HCEC 1CT (cell line): ENCODE measurements around the gene BCL11A.

Experiments used
- DNase-seq: peaks from one replicate; pipeline ENCODE4 v3.0.0-alpha.2; 2017

Gene BCL11A

DNA sequence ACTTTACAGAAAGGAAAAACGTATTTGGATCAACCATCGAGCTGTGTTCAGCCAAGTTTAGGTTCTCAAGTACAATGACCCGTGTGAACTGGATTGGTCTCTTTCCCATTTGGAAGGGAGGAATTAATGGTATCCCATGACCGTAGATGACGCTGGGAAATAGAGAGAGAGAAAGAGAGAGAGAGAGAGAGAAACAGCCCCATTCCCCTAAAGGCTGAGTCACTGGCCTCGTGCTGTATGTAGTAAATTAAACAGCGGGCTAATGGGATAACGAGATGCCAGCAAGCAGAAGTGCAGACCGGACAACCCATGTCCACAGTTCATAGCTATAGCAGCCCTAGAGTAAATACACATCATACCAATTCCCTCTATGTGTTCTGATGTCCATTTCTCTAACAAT lies 99.6 kb downstream of the BCL11A start:
- DNase-seq = no peak

DNA sequence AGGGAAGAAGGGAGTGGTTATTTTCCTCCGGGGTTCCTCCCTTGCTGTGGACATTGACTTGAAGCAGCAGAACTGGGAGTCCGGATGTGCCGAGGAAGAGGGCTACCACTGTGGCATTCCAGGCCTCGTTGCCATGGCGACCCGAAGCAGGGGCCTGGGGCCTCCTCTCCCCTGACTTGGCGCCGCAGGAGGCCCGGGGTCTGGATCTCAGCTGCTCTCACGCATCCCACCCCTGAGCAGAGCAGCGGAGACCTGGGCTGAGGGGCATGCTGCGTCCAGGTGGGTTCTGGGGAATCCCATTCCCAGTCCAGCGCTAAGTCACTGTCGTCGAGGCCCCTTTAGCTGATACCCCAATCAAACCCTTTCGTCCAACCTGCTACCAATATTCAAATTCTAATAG lies 100.2 kb downstream of the BCL11A start:
- DNase-seq = no peak

DNA sequence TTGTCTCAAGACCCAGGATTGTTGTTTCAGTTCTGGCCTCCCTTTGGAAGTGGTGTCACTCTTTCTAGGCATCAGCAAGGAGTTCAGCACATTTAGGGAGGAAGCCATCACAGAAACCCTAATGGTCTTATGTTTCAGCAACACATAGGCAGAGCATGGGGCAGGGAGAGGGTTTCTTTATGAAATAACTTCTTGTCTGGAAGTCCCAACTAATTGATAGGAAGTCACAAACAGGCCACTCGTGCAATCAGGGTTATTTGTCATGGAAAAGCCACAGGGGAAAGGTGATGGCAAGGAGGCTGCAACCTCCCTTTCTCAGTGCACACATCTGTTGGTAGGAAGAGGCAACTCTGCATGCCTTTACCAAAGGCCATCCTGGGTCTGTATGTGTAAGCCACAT lies 103.0 kb downstream of the BCL11A start:
- DNase-seq = no peak

DNA sequence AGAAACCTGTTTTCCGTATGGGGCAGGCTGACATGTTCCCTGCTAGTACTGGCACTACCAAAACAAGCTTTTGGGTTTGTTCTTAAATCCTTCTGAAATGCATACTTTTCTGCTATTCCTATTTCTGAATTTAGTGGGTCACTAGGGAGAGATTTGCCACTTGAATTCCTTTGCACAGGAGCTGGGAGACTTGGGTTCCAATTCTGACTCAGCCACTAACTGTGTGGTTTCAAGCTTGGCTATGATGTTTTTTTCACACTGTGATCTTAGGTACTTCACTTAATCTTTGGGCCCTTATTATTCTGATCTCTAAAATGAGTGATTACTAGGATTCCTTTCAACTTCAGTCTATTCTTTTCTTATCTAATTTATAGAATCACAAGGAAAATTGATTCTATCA lies 105.5 kb downstream of the BCL11A start:
- no peak for DNase-seq

DNA sequence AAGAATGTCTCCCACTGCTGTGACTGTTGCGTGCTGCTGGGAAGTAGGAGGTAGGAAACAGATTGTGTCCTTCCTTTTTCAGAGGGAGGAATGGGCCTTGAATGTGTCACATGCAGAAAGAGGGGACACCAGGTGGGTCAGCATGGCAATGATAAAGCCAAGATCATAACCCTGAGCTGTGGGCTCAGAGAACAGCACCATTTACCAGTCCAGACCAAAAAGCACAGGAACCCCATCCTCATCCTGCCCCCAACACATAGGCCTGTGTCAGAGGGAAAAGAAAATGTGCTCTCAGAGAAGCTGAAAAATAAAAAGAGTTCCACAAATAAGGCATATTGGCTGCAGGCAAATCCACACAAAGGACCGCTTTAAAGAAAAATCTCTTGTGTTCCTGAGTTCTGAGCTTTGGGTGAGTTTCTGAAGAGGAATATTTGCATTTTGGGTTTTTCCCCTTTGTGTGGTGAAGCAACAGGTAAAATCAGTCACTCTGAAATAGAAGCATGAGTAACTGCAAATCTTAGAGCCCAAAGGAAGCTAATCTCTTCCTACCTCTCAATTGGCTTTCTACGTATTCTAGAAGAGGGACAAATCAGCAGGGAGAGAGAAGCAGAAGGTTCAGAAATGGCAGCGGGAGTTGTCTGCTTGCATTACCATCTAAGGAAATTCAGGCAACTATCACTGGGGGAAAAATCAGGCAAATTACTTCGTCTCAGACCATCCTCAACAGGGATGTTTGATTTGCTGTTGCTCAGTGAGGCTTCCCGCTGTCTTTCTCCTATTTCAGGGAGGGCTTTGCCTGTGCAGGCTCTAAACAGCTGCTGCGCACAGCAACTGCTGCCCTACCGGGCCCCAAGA lies 106.8 kb downstream of the BCL11A start:
- no peak for DNase-seq

DNA sequence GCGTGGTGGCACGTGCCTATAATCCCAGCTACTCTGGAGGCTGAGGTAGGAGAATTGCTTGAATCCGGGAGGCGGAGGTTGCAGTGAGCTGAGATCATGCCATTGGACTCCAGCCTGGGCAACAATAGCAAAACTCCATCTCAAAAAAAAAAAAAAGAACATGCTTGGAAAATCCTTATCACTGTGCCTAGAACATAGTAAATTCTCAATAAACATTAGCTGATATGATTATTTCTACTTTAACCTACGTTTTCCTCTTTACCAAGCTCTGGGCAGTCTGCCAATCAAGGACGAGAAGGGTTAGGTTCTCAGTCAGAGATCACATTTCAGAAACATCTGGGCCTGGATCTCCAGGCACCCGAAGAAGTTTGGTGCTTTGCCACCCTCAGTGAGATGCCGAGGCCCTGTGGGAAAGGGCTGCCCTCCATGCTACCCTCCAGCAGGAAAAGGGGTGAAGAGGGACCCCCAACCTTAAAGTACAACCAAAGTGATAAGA lies 107.7 kb downstream of the BCL11A start:
- no peak for DNase-seq

DNA sequence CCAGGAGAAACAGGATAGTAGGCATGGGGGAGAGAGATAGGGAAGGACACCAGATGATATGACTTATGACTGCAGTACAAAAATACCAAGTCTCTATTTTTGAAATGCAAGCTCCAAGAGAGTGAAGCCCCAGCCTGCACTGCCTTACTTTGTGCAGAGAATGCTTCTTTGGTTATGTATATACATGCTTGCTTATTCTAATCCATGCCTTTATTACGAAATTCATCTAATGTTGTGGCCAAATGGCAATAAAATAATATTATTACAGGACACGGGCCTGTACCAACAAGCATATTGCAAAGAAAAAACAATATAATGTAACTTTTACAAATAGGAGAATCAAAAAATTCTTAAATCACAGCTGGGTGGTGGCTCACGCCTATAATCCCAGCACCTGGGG lies 110.8 kb downstream of the BCL11A start:
- DNase-seq = no peak

DNA sequence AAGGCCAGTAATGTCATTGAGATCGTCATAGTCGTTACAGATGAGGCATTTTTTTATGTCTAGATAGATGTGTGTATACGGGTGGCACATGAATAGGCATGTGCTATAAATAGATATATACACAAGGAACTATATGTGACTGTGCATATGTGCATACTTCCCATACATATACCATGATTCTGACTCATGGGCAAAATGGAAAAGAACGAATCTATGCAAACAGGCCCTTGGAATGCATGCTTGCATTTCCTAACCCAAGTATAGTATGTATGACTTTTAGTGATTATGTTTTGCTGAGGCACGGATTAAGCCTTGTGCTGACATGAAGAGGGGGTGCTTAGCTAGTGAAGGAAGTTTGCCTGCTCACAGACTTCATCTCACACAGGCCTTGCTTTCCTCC lies 111.7 kb downstream of the BCL11A start:
- DNase-seq = no peak

DNA sequence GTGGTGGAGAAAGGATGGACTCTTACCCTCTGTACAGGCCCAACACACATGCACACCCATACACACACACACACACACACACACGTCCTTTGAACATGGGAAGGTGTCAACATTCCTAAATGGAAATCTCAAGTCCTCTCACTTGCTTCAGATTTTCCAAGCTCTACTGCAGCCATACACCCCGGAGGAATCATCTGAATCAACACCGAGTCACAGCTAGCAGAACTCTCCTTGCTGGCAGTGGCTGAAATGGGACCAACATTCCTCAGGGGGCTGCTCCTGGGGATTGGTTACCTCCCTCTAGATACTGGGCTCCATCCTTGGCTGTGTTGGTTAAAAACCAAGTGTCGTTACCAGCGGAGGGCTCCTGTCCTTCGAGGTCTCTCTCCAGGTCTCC lies 112.7 kb downstream of the BCL11A start:
- DNase-seq = no peak

DNA sequence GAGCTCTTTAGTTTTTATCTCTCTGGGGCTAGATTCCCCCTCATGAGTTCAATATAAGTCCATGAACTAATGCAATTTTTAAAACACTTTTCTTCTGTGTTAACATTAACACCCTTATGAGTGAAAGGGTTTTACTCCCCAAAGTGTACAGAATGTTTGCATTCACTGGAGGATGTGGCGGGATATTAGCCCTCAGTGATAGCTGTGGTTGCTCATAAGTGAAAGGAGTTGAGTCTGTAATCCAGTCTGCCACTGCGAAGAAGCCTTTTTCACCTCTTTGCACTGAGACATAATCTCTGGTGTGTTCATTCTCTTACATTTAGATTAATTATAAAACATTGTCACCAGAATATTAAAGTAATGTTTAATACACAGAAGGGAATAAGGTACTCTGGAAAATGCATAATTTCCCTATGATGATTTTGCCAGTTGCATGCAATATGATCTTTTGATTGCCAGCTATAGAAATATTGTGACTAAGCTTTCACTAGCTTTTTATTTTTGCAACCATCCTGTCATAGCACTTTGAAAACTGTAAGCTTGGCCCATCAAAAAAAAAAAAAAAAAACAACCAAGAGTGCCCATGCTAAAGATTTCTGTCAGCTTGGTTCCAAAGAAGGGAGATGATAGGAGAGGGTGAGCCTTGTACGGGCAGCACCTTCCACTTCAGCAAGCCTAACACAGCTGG lies 113.2 kb downstream of the BCL11A start:
- DNase-seq = no peak

DNA sequence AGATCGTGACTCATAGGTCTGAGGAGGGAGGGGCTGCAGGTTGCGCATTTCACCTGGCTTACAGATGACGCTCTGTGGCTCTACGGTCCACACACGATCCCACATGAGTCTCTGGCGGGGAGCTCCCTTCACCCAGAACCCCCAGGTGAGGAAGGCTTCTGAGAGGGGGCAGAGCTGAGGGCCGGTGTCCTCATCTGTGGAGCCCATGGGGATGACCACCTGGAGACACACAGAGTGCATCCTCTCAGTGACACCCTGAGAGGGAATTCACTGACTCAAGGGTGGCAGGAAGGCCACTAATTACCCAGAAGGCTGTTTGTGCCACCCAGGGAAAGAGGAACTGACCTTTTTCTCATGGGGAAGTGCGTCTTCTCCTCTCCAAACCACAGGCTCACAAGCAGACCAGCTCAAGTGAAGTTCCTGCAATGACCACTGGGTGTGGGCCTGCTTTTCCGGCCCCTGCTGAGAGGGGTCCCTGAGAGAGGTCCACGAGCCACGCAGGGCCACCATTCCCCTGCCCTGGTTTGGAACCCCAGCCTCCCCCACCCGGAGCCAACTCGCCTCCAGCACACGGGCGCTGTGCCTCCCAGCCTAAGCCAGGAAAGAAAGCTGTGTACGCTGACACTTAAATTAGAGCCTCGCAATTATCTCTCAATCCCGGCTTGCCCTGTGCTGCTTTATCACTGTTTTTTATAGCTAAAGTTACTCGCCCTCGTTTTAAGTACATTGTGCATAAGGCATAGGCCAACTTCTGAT lies 114.1 kb downstream of the BCL11A start:
- no peak for DNase-seq

DNA sequence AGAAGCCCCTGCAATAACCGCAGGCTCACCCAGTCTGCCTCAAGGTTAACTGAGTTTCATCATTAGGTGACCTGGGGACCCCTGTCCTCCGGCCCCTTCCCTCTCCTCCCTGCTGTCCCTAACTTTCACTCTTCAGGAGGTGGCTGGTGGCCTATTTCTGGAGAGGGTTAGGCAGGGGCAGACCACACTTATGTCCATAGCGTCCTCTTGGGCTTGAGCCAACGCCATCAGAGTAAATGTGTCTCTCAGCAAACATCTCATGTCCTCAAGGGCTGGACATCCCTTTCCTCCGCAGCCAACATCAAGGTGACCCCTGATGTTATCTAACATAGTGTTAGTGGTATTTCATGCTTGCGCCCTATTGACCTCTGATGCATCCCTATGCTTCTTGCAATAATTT lies 114.8 kb downstream of the BCL11A start:
- no peak for DNase-seq

DNA sequence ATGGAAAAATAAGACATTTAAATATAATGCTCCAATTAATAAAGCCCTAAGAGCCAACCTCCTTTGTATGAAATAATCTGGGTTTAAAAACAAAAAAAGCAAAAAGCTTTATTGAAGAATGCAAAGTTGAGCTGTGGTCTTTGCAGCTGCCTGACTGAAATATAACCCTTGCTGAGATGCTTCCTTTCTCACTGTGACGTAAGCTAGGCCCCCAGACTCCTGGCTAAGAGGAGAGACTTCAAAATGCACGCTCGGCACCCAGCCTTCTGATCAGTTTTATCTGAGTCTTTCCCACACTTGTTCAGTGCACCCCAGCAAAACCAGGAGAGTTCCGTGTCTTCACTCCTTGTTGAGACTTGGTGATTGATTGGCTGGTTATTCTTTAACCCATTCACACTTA lies 115.3 kb downstream of the BCL11A start:
- DNase-seq = no peak

DNA sequence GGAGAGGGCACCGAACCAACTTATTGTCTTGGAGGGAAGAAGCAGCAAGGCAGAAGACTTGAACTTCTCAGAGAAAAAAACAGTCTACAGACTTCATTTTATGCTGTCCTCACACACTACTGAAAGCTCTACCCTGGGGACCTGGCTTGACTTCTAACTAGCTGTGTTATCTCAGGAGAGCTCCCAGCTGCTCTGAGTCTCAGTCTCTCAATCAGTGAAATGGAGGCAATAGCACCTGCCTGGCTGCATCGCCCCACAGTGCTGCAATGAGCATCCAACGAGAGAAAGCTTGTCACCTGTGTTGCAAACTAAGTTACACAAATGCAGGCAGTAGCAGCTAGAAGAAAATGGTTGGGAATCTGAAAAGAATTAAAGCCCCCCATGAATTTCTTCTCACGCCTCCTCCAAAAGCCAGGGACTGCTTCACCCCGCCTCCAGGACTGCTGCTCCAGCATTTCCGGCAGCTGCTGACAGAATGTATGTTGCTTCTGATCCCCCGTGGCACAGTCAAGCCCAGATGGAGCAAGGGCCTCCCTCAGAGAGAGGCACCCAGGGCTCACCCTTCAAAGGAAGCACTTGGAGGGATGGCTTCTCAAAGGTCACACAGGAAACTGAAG lies 116.3 kb downstream of the BCL11A start:
- DNase-seq = no peak

DNA sequence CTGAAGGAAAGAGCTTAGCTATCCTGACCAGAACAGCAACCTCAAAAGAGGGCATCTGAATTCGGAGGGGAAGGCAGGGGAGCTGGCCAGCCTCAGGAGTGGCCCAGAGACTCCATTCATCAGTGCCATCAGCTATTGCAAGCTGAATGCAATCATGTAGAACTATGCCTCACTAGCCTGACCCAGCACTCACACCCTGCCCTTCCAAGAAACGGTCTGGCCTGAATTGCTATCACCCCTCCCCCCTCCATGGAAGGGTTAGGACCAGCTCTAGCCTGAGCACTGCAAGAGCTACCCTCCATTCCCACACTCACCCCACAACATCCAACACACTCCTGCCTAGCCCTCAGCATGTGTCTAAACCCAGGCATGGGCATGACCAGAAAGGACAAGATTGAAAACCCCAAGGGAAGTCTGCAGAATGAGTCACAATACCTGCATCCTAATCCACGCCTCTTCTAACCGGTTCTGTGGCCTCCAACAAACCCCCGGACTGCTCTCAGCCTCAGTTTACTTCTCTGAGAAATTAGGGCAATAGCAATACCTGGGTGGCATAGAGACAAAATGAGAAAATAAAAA lies 120.3 kb downstream of the BCL11A start:
- DNase-seq = no peak

DNA sequence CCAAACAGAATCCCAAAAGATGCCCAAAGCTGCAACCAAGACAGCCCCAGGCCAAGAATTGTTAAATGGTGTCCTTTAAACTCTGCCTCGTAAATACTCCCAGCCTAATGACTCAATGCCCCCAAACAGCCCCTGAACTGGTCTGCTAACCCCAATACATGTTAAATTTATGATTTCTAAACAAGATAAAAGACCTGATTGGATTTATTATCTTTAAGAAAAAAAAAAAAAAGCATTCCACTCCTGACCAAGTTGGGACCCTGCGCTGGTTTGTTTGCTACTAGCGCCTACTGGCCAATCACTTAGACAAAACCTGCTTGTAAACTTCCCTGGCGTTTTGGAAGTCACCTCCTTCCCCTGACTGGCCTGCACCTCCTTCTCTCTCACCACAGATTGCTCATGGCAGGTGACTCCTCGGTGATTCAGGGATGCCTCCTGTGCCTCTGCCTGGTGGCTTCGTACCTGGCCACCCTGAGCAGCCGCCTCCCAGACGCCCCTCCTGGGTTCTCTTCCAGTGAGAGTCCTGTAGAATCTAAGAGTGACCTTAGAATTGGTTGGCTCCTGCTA lies 121.3 kb downstream of the BCL11A start:
- DNase-seq = no peak

DNA sequence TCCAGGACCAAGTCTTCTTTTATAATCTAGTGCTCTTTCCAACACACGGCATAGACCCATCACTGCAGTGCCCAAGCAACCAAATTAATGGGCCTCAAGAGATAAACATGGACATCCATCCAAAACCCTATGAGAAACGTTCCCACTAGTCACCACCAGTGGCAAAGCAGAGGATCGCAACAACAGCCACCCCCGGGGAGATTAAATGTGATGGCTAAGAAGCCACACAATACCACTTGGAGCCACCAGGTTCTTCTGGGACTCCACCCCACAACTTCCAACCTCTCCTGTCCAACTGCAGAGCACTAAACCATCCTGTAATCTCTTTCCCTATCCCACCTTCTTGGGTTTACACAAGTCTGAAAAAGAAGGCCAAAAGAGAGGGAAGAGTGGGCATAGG lies 123.8 kb downstream of the BCL11A start:
- no peak for DNase-seq

DNA sequence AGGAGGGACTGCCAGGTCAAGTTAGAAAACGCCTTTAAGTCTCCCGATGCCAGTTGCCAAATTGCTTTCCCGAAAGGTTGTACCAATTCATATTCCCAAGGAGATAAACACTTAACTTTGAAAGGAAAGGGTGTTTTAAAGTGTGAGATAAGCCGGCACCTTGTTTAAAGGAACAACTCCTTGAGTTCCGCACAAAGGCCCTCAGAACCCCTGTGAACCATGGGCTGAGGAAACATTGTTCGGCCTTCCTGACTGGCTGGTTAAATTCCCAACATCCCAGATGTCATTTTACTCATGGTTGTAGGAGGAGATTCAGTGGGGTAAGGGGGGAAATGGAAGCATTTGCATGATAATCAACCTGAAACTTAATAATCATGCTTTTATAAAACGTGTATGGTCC lies 126.6 kb downstream of the BCL11A start:
- DNase-seq = no peak

DNA sequence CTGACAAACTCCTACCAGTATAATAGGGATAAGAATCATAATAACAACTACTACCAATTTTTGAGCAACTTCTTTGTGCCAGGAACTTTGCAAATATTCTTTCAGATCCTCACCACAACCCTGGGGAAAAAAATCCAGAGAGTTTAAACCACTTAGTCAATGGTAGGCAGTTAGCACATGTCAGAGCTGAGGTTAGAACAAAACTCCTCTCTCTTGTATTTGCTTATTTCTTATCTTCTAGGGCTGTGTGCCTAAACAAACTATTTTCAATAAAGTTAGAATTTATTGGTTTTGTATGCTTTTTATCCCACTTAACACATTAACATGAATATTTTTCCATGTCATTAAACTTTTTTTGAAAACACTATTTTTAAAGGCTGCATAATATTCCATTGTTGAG lies 127.1 kb downstream of the BCL11A start:
- no peak for DNase-seq

DNA sequence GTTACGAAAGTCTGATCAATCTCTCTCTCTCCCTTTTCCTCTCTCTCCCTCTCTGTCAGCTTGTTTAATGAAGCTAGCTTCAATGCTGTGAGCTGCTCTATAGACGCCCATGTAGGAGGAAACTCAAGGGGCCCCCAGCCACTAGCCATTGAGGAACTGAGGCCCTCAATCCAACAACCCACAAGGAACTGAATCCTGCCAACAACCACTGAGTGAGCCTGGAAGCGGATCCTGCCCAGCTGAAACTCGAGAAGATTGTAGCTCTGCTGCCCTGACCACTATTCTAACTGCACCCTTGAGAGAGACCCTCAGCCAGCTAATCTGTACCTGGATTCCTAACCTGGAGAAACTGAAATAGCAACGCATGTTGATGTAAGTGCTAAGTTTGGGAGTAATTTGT lies 129.2 kb downstream of the BCL11A start:
- DNase-seq = no peak

DNA sequence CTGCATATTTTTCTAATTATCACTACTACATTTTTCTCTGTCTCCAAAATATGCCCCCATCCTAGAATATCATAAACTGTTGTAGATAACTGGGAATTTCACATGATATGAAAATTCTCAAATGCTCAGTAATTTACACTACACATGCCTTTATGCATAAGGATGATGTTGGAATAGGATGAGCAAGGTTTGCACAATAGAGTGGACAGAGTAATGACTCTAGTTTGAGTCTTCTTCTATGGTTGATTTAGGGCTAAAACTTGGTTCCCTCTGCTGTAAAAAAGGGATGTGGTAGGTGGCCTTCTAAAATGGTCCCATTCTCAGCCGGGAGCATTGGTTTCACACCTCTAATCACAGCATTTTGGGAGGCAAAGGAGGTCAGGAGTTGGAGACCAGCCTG lies 129.9 kb downstream of the BCL11A start:
- no peak for DNase-seq

DNA sequence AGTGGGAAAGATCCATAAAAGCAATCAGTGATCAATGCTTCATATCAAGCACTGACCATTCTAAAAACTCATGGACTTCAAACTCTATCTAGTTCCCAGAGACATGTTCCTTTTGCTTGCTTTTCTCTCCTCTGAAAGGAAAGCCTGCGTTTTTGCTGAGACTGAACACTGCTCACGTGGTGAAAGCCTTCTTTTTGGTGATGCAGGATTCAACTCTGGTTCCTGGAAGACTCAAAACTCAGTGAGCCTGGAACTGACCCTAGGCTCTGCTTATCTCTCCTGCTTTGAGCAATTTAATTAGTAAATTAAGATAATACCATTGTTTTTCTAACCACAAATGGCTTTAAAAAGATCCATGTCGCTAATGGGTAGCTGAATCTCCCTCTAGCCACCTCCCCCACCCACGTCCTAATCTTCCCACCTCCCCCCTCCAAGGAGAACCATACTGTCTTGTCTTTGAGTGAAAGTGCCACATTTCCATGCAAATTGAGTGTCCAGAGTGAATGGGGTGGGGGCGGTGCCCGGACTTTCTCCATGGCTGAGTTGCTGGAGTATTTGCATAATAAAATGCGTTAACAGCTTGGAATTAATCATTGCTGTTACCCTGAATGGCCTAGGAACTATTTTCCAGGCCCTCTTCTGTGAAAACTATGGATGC lies 130.5 kb downstream of the BCL11A start:
- no peak for DNase-seq
